Sigmoid colon (tissue), 4 donors: ENCODE measurements around the gene ETV3L.

Experiments
- EP300 ChIP-seq, 4 donors: sonication (generic); formaldehyde crosslinking; IDR thresholded peaks; one replicate each; pipeline ENCODE4 v1.6.1; 2017; ENCODE audit warnings: antibody characterized with exemption in 4 of 4
- TF ChIP-seq, protein P1 (sequence below), 4 experiments: fragments of 450-650 bp in 3 of 4; fragments of 200-600 bp in 1 of 4; IDR thresholded peaks; one replicate each; pipeline ENCODE4 v1.5.1; 2016 to 2019; ENCODE audit warnings: antibody characterized with exemption in 4 of 4, mild to moderate bottlenecking in 3 of 4, moderate library complexity in 2 of 4

DNA sequence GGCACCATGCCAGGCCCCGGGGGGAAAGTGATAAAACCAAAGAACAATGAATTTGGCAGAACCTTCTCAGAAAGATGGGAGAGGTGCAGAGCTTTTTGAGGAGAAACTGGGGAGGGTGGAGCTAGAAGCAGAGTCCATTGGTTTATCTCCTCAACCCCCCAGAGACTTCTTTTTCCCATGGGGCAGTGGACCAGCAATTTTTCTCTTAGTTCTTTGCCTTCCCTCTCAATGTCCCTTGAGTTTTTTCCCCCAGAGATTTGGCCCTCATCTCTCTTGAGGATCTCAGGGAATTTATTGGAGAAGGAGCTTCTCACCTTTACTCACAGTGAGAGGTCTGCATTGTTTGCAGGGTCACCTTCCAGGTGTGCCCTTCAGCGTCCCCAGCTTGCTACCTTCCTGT is 48.8 kb downstream of the ETV3L start:
- TF ChIP-seq, protein P1, sequence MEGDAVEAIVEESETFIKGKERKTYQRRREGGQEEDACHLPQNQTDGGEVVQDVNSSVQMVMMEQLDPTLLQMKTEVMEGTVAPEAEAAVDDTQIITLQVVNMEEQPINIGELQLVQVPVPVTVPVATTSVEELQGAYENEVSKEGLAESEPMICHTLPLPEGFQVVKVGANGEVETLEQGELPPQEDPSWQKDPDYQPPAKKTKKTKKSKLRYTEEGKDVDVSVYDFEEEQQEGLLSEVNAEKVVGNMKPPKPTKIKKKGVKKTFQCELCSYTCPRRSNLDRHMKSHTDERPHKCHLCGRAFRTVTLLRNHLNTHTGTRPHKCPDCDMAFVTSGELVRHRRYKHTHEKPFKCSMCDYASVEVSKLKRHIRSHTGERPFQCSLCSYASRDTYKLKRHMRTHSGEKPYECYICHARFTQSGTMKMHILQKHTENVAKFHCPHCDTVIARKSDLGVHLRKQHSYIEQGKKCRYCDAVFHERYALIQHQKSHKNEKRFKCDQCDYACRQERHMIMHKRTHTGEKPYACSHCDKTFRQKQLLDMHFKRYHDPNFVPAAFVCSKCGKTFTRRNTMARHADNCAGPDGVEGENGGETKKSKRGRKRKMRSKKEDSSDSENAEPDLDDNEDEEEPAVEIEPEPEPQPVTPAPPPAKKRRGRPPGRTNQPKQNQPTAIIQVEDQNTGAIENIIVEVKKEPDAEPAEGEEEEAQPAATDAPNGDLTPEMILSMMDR (IDR thresholded peaks at IDR 0.05) = no peak
- no peak for TF ChIP-seq EP300 (IDR thresholded peaks at IDR 0.05)
